NCI-H1092 (cell line): Measurements from ENCODE around the gene LILRA5.
"Not testable (repeated sequence)": the region's sequence is repeated elsewhere in the genome, so short reads cannot be mapped to it uniquely, and the experiment has no call there.

Source experiments
- DNase-seq: peaks from one replicate; lab custom pipeline; 2025; lab: John Stamatoyannopoulos, UW

The LILRA5 gene

GRCh38 chr19:54312436-54313377 lies at the start of gene LILRA5:
Gene LILRA5 (minus strand): TSS chr19:54313166. CDS start chr19:54313019, 147 bp downstream.
- DNase-seq: no peak

- DNase-seq: not testable (repeated sequence)
Observed at GRCh38 chr19:54361680-54362422, 48.9 kb upstream of the LILRA5 start.

GRCh38 chr19:54359149-54359820 lies 46.3 kb upstream of the LILRA5 start:
- DNase-seq: not testable (repeated sequence)

- DNase-seq: no peak
Observed at GRCh38 chr19:54357381-54357780, 44.4 kb upstream of the LILRA5 start.

- no peak for DNase-seq
Observed at GRCh38 chr19:54356444-54357056, 43.6 kb upstream of the LILRA5 start.

- no peak for DNase-seq
Observed at GRCh38 chr19:54355675-54356074, 42.7 kb upstream of the LILRA5 start.

- DNase-seq: no peak
Observed at GRCh38 chr19:54354761-54355160, 41.8 kb upstream of the LILRA5 start.

- DNase-seq: no peak
Observed at GRCh38 chr19:54352546-54352945, 39.6 kb upstream of the LILRA5 start.

- DNase-seq: no peak
Observed at GRCh38 chr19:54352041-54352440, 39.1 kb upstream of the LILRA5 start.

GRCh38 chr19:54351474-54351873 lies 38.5 kb upstream of the LILRA5 start:
- DNase-seq: no peak

- DNase-seq: no peak
Observed at GRCh38 chr19:54345938-54346386, 33.0 kb upstream of the LILRA5 start.

GRCh38 chr19:54343868-54344267 lies 30.9 kb upstream of the LILRA5 start:
- DNase-seq: no peak

GRCh38 chr19:54341295-54341694 lies 28.3 kb upstream of the LILRA5 start:
- DNase-seq: no peak

GRCh38 chr19:54339646-54340358 lies 26.8 kb upstream of the LILRA5 start:
- DNase-seq: no peak

GRCh38 chr19:54338521-54338920 lies 25.6 kb upstream of the LILRA5 start:
- DNase-seq: no peak

- DNase-seq: no peak
Observed at GRCh38 chr19:54337858-54338230, 24.9 kb upstream of the LILRA5 start.

- no peak for DNase-seq
Observed at GRCh38 chr19:54336893-54337857, 24.2 kb upstream of the LILRA5 start.

GRCh38 chr19:54335979-54336892 lies 23.3 kb upstream of the LILRA5 start:
- no peak for DNase-seq

- no peak for DNase-seq
Observed at GRCh38 chr19:54335164-54335563, 22.2 kb upstream of the LILRA5 start.
